T-cell (primary cell): Measurements from ENCODE around the gene PIGT. TPM values are rescaled to one million over a fixed set of nuclear protein-coding genes. Genes with fewer than 3 reads are reported as not detected.

ENCODE experiments used
- ATAC-seq, 4 experiments: fragments of 200-7000 bp in 3 of 4; fragments of 150-1000 bp in 1 of 4; cut with Tn5 transposase; replicated peaks in 1 of 4; 1 replicate in 3 of 4; 2 replicates in 1 of 4; pipeline ENCODE4 v1.10.0; 2021; ENCODE audit warnings: moderate library complexity in 3 of 4, mild to moderate bottlenecking in 2 of 4, moderate number of reproducible peaks in 1 of 4
- CTCF ChIA-PET, 2 donors: fragments of 300-600 bp; sonication (Branson Sonifier 250); formaldehyde crosslinking; loops; one replicate each; lab custom pipeline; 2022; ENCODE audit warnings: antibody characterized with exemption in 2 of 2; lab: Charles Lee
- POLR2A ChIA-PET, 2 donors: fragments of 300-600 bp; sonication (Branson Sonifier 250); formaldehyde crosslinking; loops; one replicate each; lab custom pipeline; 2022; ENCODE audit warnings: antibody characterized with exemption in 2 of 2; lab: Charles Lee
- DNase-seq, 35 experiments: peaks; one replicate each; pipeline versions ENCODE4 v3.0.0 to v3.0.0-alpha.2; 2013 to 2023
- H3K27ac ChIP-seq: one replicate; pipeline ENCODE4 v1.5.1; 2013; ENCODE audit warnings: low read length
- H3K27me3 ChIP-seq, 2 experiments: replicated peaks in 1 of 2; 1 replicate in 1 of 2; 2 replicates in 1 of 2; pipeline versions ENCODE4 v1.6.1 to v1.7.0; 2013; ENCODE audit warnings: low read length in 1 of 2, mixed read lengths in 1 of 2; ENCODE audit not compliant: control insufficient read depth in 2 of 2, insufficient read depth in 2 of 2; ENCODE audit errors: extremely low read depth in 1 of 2
- H3K36me3 ChIP-seq, 2 donors: 1 replicate in 1 of 2; 2 replicates in 1 of 2; pipeline versions ENCODE4 v1.6.1 to v1.7.0; 2013; ENCODE audit warnings: low read length in 1 of 2; ENCODE audit not compliant: control insufficient read depth in 2 of 2, insufficient read depth in 1 of 2; ENCODE audit errors: extremely low read depth in 1 of 2
- H3K4me1 ChIP-seq, 2 experiments: 1 replicate in 1 of 2; 2 replicates in 1 of 2; pipeline versions ENCODE4 v1.6.1 to v1.7.0; 2013; ENCODE audit warnings: low read length in 2 of 2, mixed read lengths in 1 of 2; ENCODE audit not compliant: insufficient read depth in 2 of 2, control insufficient read depth in 1 of 2; ENCODE audit errors: extremely low read depth in 1 of 2
- H3K4me3 ChIP-seq, 2 donors: 1 replicate in 1 of 2; 2 replicates in 1 of 2; pipeline versions ENCODE4 v1.5.1 to v1.7.0; 2013; ENCODE audit warnings: mild to moderate bottlenecking in 2 of 2, low read length in 1 of 2, moderate library complexity in 1 of 2; ENCODE audit not compliant: control insufficient read depth in 1 of 2; ENCODE audit errors: extremely low read depth in 1 of 2
- H3K9me3 ChIP-seq: 2 replicates; pipeline ENCODE4 v1.7.0; 2013
- H3K27ac Mint-ChIP-seq, 2 donors: one replicate each; pipeline ENCODE4 v1.8.0; 2020 to 2021; ENCODE audit warnings: mild to moderate bottlenecking in 2 of 2, mixed read lengths in 2 of 2
- H3K27me3 Mint-ChIP-seq, 2 donors: one replicate each; pipeline ENCODE4 v1.8.0; 2021 to 2022; ENCODE audit warnings: mixed read lengths in 2 of 2
- H3K36me3 Mint-ChIP-seq: one replicate; pipeline ENCODE4 v1.8.0; 2021; ENCODE audit warnings: mixed read lengths
- H3K4me1 Mint-ChIP-seq, 3 donors: one replicate each; pipeline ENCODE4 v1.8.0; 2020 to 2022; ENCODE audit warnings: mixed read lengths in 3 of 3, mild to moderate bottlenecking in 1 of 3
- H3K4me3 Mint-ChIP-seq, 3 donors: one replicate each; pipeline ENCODE4 v1.8.0; 2020 to 2022; ENCODE audit warnings: mild to moderate bottlenecking in 3 of 3, mixed read lengths in 3 of 3, moderate library complexity in 3 of 3
- H3K9me3 Mint-ChIP-seq, 3 donors: one replicate each; pipeline ENCODE4 v1.8.0; 2020 to 2022; ENCODE audit warnings: mixed read lengths in 3 of 3
- WGBS: methylation state at CpG from one replicate; pipeline ENCODE4 v1.1.5; 2013; ENCODE audit warnings: missing lambda C conversion rate; ENCODE audit not compliant: insufficient coverage; 5-methylcytosine and 5-hydroxymethylcytosine counted together
- total RNA-seq, 35 experiments: library from RNA in 6 of 35; stranded (reverse) in 6 of 35; fragments of 120-200 nt in 1 of 35; gene quantifications; one replicate each; pipeline versions ENCODE4 v1.2.1 to v1.2.4 and lab custom pipeline; 2013 to 2026

The PIGT gene
- total RNA-seq, 5 donors from 2014 or later (not counting 1 experiment from before 2014, with no cell fraction given) = 76.6 to 140 (median 79.4) TPM

DNA sequence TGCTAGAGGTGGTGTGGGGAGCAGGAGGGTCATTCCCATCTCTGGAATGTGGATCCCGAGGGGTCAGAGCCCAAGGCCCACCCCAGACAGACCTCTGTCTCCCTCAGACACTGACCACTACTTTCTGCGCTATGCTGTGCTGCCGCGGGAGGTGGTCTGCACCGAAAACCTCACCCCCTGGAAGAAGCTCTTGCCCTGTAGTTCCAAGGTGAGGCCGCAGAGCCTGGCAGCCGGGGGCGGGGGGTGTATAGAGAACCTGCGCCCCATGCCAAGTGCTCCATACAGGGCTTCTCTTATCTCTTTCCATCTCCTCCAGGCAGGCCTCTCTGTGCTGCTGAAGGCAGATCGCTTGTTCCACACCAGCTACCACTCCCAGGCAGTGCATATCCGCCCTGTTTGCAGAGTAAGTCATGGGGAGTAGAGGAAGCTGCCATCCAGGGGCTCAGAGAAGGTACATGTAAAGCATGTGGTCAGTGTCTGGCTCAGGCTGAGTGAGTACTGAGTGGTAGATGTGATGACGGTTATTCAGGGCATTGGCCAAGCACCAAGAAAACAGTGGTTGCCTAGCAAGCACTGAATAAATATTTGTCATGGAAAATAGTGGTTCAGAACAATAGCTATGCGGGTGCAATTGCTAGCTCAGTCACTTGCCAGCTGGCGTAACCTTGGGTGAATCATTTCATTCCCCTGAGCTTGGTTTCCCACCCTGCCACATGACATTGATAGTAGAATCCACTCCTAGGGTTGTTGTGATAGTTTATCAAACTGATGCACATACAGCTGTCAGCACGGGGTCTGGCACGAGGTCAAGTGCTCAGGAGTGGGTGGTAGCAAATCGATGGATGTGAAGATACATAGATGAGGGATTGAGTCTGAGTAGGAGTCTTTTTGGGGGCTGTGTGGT is 3.5 kb downstream of the PIGT start:
- Histone ChIP-seq H3K27me3 (no peaks in the 10 kb centered on the region), H3K9me3 (no peaks in the 10 kb centered on the region), H3K36me3 (peaks cover 15 to 56% of the 10 kb centered on the region in 2 donors), H3K27ac (no peak overlapping the region), H3K4me3 (no peak overlapping the region), H3K4me1 (peaks cover 7 to 24% of the 10 kb centered on the region in 2 experiments)
- POLR2A ChIA-PET = no interaction called here
- Mint-ChIP-seq H3K36me3 (peaks cover 47% of the 10 kb centered on the region), H3K27ac (peak overlapping the region in 1 of 2 donors; percentile 58), H3K4me3 (peak overlapping the region in 1 of 3 donors; percentile 17), H3K4me1 (peaks cover 40 to 44% (median 42%) of the 10 kb centered on the region in 3 donors), H3K27me3 (no peaks in the 10 kb centered on the region), H3K9me3 (no peaks in the 10 kb centered on the region)
- ATAC-seq (no peak), DNase-seq (no peak)
- 59% methylated on average over 9 of the region's 17 CpGs for WGBS
- CTCF ChIA-PET = interaction anchor here (1.0 to 4.4 kb wide), 3 partner anchors 17 to 46 kb away, joined by 4 to 24 read pairs (median 5); no protein-coding TSS in a partner anchor

DNA sequence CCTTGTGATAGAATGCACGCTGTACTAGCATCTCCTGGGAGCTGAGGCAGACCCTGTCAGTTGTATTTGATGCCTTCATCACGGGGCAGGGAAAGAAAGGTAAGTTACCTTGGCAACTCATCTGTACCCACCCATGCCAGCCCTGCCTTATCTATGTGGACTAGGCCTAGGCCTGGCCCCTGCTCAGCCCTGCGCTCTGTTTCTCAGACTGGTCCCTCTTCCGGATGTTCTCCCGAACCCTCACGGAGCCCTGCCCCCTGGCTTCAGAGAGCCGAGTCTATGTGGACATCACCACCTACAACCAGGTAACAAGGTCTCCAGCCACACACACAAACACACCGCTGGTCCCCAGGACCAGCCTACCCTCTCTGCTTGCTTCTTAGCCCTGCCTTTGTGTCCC is 4.2 kb downstream of the PIGT start:
- H3K27ac Mint-ChIP-seq = no peak overlapping the region
- 95% methylated on average over 8 of the region's 8 CpGs for WGBS
- ChIA-PET CTCF (interaction anchor here (1.0 to 4.4 kb wide), 3 partner anchors 17 to 46 kb away, joined by 4 to 24 read pairs (median 5); no protein-coding TSS in a partner anchor), POLR2A (no interaction called here)
- peaks cover 38 to 40% (median 38%) of the 10 kb centered on the region in 3 donors for H3K4me1 Mint-ChIP-seq
- Histone ChIP-seq H3K4me1 (peaks cover 7 to 24% of the 10 kb centered on the region in 2 experiments), H3K36me3 (peaks cover 15 to 62% of the 10 kb centered on the region in 2 donors), H3K27ac (no peak overlapping the region), H3K4me3 (no peak overlapping the region), H3K27me3 (no peaks in the 10 kb centered on the region), H3K9me3 (no peaks in the 10 kb centered on the region)
- no peaks in the 10 kb centered on the region for H3K9me3 Mint-ChIP-seq
- H3K27me3 Mint-ChIP-seq = no peaks in the 10 kb centered on the region
- ATAC-seq = no peak
- no peak for DNase-seq
- H3K4me3 Mint-ChIP-seq = no peak overlapping the region
- peaks cover 52% of the 10 kb centered on the region for H3K36me3 Mint-ChIP-seq

DNA sequence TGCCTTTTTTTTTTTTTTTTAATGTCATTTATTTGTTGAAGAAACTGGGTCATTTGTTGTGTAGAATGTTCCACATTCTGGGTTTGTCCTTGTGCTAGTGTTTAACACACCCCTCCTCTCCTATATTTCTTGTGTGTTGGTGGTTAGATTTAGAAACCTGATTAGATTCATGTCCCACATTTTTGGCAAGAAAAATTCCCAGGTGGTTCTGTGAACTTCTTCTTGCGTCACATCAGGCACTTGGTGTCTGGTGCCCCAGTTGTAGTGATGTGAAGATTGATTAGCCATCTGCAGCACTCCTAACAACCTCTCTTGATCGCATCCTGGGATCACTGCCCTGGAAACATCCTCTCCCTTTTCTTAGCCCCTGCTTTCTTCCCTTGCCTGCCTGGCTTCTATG is 7.8 kb downstream of the PIGT start:
- ATAC-seq (no peak), DNase-seq (no peak)
- Mint-ChIP-seq H3K4me3 (no peak overlapping the region), H3K27ac (no peak overlapping the region), H3K9me3 (no peaks in the 10 kb centered on the region), H3K4me1 (peaks cover 5 to 7% (median 7%) of the 10 kb centered on the region in 3 donors), H3K27me3 (no peaks in the 10 kb centered on the region), H3K36me3 (peaks cover 70% of the 10 kb centered on the region)
- WGBS = 100% methylated on average over 1 of the region's 2 CpGs
- H3K4me3 ChIP-seq = no peak overlapping the region
- peaks cover 26 to 79% of the 10 kb centered on the region in 2 donors for H3K36me3 ChIP-seq
- H3K9me3 ChIP-seq = no peaks in the 10 kb centered on the region
- CTCF ChIA-PET = no interaction called here
- no peak overlapping the region for H3K27ac ChIP-seq
- no peaks in the 10 kb centered on the region for H3K27me3 ChIP-seq
- peaks cover 0 to under 1% of the 10 kb centered on the region in 2 experiments for H3K4me1 ChIP-seq
- POLR2A ChIA-PET = no interaction called here

DNA sequence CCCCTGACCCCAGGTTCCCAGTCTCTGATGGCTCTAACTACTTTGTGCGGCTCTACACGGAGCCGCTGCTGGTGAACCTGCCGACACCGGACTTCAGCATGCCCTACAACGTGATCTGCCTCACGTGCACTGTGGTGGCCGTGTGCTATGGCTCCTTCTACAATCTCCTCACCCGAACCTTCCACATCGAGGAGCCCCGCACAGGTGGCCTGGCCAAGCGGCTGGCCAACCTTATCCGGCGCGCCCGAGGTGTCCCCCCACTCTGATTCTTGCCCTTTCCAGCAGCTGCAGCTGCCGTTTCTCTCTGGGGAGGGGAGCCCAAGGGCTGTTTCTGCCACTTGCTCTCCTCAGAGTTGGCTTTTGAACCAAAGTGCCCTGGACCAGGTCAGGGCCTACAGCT is 9.6 kb downstream of the PIGT start:
- H3K4me3 ChIP-seq = no peak overlapping the region
- POLR2A ChIA-PET = interaction anchor here in 1 of 2 donors (0.6 kb wide), 1 partner anchor 44 kb away, joined by 3 read pairs; no protein-coding TSS in a partner anchor
- no peaks in the 10 kb centered on the region for H3K9me3 ChIP-seq
- Mint-ChIP-seq H3K27ac (no peak overlapping the region), H3K36me3 (peaks cover 53% of the 10 kb centered on the region), H3K4me1 (no peaks in the 10 kb centered on the region), H3K9me3 (no peaks in the 10 kb centered on the region), H3K27me3 (no peaks in the 10 kb centered on the region), H3K4me3 (no peak overlapping the region)
- ATAC-seq (no peak), DNase-seq (no peak)
- WGBS = 99% methylated on average over 15 of the region's 17 CpGs
- CTCF ChIA-PET = no interaction called here
- no peak overlapping the region for H3K27ac ChIP-seq
- H3K4me1 ChIP-seq = no peaks in the 10 kb centered on the region
- peaks cover 17 to 60% of the 10 kb centered on the region in 2 donors for H3K36me3 ChIP-seq
- H3K27me3 ChIP-seq = no peaks in the 10 kb centered on the region

DNA sequence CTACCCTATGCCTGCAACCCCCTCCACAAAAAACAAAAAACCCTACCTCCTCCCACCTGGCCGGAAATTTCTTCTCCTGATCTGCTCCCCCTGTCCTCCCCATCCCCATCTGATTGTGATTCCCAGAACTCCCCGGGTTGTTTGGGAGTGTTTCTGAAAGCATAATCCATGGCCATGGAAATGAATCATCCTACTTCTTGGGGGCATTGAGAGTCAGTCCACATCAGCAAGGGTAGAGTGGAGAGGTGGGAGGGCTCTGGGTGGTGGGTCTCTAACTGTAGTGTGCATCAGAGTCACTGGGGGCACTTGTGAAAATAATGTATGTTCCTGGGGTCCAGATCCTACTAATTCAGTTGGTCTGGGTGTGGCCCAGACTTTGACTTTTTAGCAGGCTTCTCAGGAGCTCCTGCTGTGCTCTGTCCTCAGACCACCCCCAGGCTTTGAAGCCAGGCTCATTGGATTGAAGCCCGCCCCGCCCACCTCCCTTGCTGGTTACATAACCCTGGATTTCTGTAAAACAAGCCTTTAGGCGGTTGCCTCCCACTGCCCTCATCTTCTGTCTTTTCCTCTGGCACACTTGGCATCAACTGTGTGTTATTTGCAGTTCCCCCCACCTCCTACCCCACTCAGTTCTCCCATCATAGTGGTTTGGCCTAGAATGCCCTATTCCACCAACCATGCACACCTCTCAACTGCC is 10.5 kb downstream of the PIGT start:
- Histone ChIP-seq H3K4me3 (no peak overlapping the region), H3K9me3 (no peaks in the 10 kb centered on the region), H3K27me3 (no peaks in the 10 kb centered on the region), H3K36me3 (peaks cover 17 to 51% of the 10 kb centered on the region in 2 donors), H3K27ac (no peak overlapping the region), H3K4me1 (no peaks in the 10 kb centered on the region)
- Mint-ChIP-seq H3K36me3 (peaks cover 50% of the 10 kb centered on the region), H3K27ac (no peak overlapping the region), H3K27me3 (no peaks in the 10 kb centered on the region), H3K9me3 (no peaks in the 10 kb centered on the region), H3K4me1 (no peaks in the 10 kb centered on the region), H3K4me3 (no peak overlapping the region)
- ATAC-seq = peak in 1 of 4 experiments; percentile 9
- 92% methylated on average over 3 of the region's 5 CpGs for WGBS
- no peak for DNase-seq
- ChIA-PET POLR2A (no interaction called here), CTCF (no interaction called here)
